Measurements from ENCODE around the gene P2RX1. TPM values are rescaled to one million over a fixed set of nuclear protein-coding genes. Genes with fewer than 3 reads are reported as not detected.

P2RX1 gene
- total and polyA plus RNA-seq, 8 donors: 17.7 to 41.8 (median 24.9) TPM

DNA sequence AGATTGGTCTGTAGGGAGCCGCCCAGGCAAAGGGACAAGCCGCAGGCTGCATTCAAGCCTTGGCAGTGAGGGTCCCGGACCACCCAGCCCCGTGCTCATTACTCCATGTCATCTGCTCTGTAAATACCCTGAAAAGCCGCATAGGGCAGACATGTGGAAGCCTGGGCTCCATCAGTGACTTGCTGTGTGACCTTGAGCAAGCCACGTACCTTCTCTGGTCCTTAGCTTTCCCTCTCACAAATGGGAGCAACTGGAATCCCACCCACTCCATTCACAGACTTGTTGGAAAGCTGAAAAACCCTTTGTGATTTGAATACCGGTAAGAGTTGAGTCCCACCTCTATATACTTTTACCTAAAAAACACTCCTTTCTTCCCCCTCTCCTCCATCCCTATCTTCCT is 35.3 kb downstream of the P2RX1 start:
- DNase-seq: no peak
- ATAC-seq: no peak
- no peak for FAIRE-seq
- intact Hi-C loops (cut with DNase I): no loop called here
- TF ChIP-seq, protein P1, sequence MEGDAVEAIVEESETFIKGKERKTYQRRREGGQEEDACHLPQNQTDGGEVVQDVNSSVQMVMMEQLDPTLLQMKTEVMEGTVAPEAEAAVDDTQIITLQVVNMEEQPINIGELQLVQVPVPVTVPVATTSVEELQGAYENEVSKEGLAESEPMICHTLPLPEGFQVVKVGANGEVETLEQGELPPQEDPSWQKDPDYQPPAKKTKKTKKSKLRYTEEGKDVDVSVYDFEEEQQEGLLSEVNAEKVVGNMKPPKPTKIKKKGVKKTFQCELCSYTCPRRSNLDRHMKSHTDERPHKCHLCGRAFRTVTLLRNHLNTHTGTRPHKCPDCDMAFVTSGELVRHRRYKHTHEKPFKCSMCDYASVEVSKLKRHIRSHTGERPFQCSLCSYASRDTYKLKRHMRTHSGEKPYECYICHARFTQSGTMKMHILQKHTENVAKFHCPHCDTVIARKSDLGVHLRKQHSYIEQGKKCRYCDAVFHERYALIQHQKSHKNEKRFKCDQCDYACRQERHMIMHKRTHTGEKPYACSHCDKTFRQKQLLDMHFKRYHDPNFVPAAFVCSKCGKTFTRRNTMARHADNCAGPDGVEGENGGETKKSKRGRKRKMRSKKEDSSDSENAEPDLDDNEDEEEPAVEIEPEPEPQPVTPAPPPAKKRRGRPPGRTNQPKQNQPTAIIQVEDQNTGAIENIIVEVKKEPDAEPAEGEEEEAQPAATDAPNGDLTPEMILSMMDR (IDR thresholded peaks at IDR 0.05): no peak
- H3K36me3 ChIP-seq: no peaks in the 10 kb centered on the region
- no peaks in the 10 kb centered on the region for H3K27me3 ChIP-seq
- no peaks in the 10 kb centered on the region for H3K9me3 ChIP-seq
- H3K4me3 ChIP-seq: no peak overlapping the region
- H3K27ac ChIP-seq: no peak overlapping the region
- 83 to 89% methylated on average over 7 of the region's 7 CpGs for WGBS, 2 donors
- no peaks in the 10 kb centered on the region for H3K4me1 ChIP-seq

DNA sequence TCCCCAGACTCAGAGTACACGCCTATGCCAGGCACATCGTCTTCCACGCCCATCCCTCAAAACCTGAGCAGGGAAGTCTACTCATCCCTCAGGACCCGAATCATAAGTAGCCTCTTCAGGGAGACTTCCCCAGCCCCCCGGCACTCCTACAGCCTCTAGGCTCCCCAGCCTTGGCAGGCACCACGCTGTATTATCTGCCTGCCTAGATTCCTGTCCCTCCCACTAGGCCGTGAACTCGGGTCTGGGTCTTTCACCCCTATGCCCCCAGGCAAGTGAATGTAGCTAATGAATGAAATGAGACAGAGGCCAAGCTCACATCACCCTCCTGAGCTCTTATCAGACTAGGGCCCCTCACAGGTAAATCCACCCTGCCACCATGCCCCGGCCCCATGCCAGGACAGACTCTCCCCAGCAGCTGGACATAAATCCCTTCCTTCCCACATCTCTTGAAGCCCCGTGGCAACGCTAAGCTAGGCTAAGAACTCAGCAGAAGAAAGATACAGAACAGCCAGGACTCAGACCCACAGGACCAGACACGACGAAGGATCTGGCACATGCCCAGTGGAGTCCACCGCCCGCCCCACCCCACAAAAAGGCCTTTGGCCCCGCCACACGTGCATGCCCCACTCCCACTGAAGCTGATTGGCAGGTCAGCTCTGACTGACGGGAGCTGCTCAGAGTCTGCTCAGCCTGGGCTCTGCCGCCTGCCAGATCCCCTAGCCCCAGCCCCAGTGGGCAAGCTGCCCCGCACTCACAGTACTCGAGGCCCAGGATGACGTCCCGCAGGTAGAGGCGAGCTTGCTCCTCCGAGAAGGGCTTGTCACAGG is 36.5 kb downstream of the P2RX1 start:
- intact Hi-C loops (cut with DNase I): no loop called here
- no peaks in the 10 kb centered on the region for H3K36me3 ChIP-seq

DNA sequence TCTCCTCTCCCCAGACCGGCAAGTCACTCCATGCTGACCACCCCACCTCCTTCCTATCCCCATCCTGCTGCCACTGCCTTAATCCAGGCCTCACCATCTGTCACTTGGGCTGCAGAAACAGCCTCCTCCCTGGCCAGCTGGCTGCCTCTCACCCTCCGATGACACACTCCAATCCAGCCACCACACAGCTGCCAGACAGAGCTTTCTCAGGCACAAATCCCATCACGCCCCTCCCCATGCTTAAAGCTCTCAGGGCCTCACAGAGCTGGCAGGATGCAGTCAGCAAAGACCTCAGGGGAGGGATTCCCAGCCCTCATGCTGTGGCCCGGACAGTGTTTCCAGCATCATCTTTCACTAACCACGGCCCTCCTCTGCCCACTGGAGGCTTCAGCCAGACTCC is 37.1 kb downstream of the P2RX1 start:
- WGBS, 2 donors: 63 to 78% methylated on average over 4 to 5 of the region's 5 CpGs
- no peak for FAIRE-seq
- peak; percentile 34 to 73 (median 52) for ATAC-seq
- TF ChIP-seq, protein P1 (IDR thresholded peaks at IDR 0.05): no peak
- Histone ChIP-seq H3K27ac (no peak overlapping the region), H3K36me3 (no peaks in the 10 kb centered on the region), H3K4me1 (no peaks in the 10 kb centered on the region), H3K9me3 (no peaks in the 10 kb centered on the region), H3K4me3 (no peak overlapping the region), H3K27me3 (no peaks in the 10 kb centered on the region)
- intact Hi-C loops (cut with DNase I): no loop called here
- DNase-seq: peak in 1 of 6 donors; percentile 43

More for the DNA sequence above, 36.5 kb downstream of the P2RX1 start:
- no peak overlapping the region for H3K27ac ChIP-seq
- TF ChIP-seq, protein P1 (IDR thresholded peaks at IDR 0.05): no peak
- peak in 1 of 6 donors; percentile 21 for DNase-seq
- H3K9me3 ChIP-seq: no peaks in the 10 kb centered on the region
- H3K27me3 ChIP-seq: no peaks in the 10 kb centered on the region
- peak in 1 of 4 donors; percentile 32 for ATAC-seq
- no peak for FAIRE-seq
- no peak overlapping the region for H3K4me3 ChIP-seq
- 64 to 77% methylated on average over 25 of the region's 25 CpGs for WGBS, 2 donors
- H3K4me1 ChIP-seq: no peaks in the 10 kb centered on the region

DNA sequence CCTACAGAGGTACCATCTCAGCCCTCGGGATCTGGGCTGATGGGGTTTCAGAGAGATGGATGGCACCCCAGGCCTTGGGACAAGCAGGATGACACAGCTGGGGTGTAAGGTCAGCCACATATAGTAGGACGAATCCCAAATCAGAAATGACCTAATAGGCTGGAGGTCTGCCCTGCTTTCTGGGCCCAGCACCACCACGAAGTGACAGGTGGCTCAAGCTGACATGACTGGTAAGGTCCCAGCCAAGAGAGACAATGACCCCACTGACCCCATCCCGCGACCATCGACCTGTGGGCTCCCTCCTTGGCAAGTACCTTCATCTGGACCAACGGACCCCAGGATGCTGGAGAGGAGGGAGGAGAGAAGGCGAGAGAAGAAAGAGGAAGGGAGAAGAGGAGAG is 39.0 kb downstream of the P2RX1 start:
- whole genome bisulfite sequencing, 2 donors: 75 to 77% methylated on average over 8 of the region's 8 CpGs
- Histone ChIP-seq H3K27me3 (no peaks in the 10 kb centered on the region), H3K4me1 (no peaks in the 10 kb centered on the region), H3K4me3 (no peak overlapping the region), H3K27ac (no peak overlapping the region), H3K9me3 (no peaks in the 10 kb centered on the region), H3K36me3 (peaks cover 0 to 11% (median 0%) of the 10 kb centered on the region in 3 donors)
- intact Hi-C loops (cut with DNase I): no loop called here
- DNase-seq: no peak
- TF ChIP-seq, protein P1 (IDR thresholded peaks at IDR 0.05): no peak
- ATAC-seq: no peak
- no peak for FAIRE-seq

DNA sequence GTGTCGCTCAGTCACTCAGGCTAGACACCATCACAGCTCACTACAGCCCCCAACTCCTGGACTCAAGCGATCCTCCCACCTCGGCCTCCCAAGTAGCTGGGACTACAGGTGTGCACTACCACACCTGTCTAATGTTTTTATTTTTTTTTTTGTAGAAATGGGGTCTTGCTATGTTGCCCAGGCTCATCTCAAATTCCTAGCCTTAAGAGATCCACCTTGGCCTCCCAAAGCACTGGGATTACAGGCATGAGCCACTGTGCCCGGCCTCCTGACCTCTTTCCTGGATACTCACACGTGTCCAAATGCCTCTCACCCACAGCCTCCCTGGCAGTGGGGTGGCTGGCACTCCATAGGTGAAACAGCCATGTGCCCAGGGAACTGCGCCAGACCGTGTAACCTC is 40.9 kb downstream of the P2RX1 start:
- H3K4me1 ChIP-seq: no peaks in the 10 kb centered on the region
- no peaks in the 10 kb centered on the region for H3K9me3 ChIP-seq
- TF ChIP-seq, protein P1 (IDR thresholded peaks at IDR 0.05): no peak
- H3K27ac ChIP-seq: no peak overlapping the region
- intact Hi-C loops (cut with DNase I): no loop called here
- no peak overlapping the region for H3K4me3 ChIP-seq
- 94 to 99% methylated on average over 7 of the region's 7 CpGs for WGBS, 2 donors
- no peaks in the 10 kb centered on the region for H3K27me3 ChIP-seq
- peaks cover 0 to 11% (median 0%) of the 10 kb centered on the region in 3 donors for H3K36me3 ChIP-seq
- no peak for ATAC-seq
- no peak for DNase-seq
- FAIRE-seq: no peak
